Esophagus squamous epithelium (tissue), 4 donors: Measurements from ENCODE around the gene SP3.

Experiments
- POLR2A ChIP-seq, 4 donors: fragments of 450-650 bp; IDR thresholded peaks; one replicate each; pipeline ENCODE4 v1.6.1; 2017; ENCODE audit warnings: antibody characterized with exemption in 4 of 4, mild to moderate bottlenecking in 4 of 4, moderate library complexity in 3 of 4
- TF ChIP-seq, protein P1 (sequence below), 6 experiments: fragments of 450-650 bp in 4 of 6; fragments of 200-600 bp in 2 of 6; sonication (generic) in 2 of 6; IDR thresholded peaks; one replicate each; pipeline ENCODE4 v1.5.1; 2016 to 2019; ENCODE audit warnings: antibody characterized with exemption in 6 of 6, mild to moderate bottlenecking in 4 of 6, moderate library complexity in 4 of 6

DNA sequence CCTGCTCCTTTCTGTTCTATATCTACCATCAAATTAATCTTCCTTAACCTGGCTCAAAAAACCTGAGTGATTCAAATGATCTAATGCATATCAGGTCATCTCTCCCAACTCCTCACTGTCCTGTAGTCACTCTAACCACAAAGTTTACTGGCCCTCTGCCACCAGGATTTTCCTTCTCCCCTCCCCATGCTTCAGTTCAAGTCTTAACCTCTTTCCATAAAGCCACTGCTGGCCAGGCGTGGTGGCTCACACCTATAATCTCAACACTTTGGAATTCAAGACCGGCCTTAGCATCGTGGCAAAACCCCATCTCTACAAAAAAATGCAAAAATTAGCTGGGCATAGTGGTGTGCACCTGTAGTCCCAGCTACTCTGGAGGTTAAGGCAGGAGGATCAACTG lies 7.5 kb upstream of the SP3 start:
- TF ChIP-seq, protein P1, sequence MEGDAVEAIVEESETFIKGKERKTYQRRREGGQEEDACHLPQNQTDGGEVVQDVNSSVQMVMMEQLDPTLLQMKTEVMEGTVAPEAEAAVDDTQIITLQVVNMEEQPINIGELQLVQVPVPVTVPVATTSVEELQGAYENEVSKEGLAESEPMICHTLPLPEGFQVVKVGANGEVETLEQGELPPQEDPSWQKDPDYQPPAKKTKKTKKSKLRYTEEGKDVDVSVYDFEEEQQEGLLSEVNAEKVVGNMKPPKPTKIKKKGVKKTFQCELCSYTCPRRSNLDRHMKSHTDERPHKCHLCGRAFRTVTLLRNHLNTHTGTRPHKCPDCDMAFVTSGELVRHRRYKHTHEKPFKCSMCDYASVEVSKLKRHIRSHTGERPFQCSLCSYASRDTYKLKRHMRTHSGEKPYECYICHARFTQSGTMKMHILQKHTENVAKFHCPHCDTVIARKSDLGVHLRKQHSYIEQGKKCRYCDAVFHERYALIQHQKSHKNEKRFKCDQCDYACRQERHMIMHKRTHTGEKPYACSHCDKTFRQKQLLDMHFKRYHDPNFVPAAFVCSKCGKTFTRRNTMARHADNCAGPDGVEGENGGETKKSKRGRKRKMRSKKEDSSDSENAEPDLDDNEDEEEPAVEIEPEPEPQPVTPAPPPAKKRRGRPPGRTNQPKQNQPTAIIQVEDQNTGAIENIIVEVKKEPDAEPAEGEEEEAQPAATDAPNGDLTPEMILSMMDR (IDR thresholded peaks at IDR 0.05), result no peak
- TF ChIP-seq POLR2A (IDR thresholded peaks at IDR 0.05), result no peak
